ENCODE measurements around the gene ARHGAP25.

ARHGAP25 gene

DNA sequence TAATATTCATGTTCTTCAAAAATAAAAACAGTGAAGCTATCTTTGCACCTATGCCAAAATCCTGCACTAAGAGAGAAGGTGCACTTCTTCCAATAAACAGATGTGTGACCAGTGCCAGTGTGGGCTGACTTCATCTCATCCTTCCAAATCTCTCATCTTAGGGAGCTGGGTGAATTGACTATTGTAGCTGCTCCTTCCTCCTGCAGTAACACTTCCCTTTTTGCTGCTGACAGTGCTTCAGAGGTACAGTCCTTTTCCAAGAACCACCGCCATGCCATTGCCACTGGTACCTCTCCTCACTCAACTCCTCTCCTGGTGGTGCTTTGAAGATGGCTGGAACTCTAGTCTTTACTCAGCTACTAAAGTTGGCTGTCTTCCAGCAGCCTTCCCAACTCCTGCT, 42.1 kb upstream of the ARHGAP25 start:
- in situ Hi-C loops (cut with MboI; ENCODE audit: low sequenced_read_pairs, unreplicated experiment): no loop called here
- TF ChIP-seq, protein P1, sequence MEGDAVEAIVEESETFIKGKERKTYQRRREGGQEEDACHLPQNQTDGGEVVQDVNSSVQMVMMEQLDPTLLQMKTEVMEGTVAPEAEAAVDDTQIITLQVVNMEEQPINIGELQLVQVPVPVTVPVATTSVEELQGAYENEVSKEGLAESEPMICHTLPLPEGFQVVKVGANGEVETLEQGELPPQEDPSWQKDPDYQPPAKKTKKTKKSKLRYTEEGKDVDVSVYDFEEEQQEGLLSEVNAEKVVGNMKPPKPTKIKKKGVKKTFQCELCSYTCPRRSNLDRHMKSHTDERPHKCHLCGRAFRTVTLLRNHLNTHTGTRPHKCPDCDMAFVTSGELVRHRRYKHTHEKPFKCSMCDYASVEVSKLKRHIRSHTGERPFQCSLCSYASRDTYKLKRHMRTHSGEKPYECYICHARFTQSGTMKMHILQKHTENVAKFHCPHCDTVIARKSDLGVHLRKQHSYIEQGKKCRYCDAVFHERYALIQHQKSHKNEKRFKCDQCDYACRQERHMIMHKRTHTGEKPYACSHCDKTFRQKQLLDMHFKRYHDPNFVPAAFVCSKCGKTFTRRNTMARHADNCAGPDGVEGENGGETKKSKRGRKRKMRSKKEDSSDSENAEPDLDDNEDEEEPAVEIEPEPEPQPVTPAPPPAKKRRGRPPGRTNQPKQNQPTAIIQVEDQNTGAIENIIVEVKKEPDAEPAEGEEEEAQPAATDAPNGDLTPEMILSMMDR (IDR thresholded peaks at IDR 0.05; ENCODE audit: borderline replicate concordance, control extremely low read depth, extremely low read depth, insufficient read depth, missing control alignments): no peak
- DNase-seq (ENCODE audit: low spot score): no peak

DNA sequence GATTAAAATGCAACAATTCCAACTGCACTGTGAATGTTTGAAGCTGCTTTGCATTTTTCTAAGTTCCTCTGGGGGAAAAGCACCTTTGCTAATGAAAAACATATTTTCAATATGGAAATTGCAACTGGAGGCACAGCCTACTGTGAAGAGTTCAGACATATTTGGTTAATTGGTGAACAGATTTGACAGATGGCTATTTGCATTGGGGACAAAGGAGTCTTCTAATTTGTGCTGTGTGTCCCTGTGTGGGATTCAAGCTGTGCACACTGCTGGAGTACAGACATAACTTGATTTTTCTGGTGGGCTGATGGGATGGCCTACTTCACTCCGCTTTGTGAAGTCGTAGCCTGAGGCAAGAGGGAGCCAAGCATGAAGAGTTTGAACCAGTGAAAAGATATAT, 40.7 kb upstream of the ARHGAP25 start:
- TF ChIP-seq, protein P1 (IDR thresholded peaks at IDR 0.05; ENCODE audit: borderline replicate concordance, control extremely low read depth, extremely low read depth, insufficient read depth, missing control alignments): no peak
- in situ Hi-C loops (cut with MboI; ENCODE audit: low sequenced_read_pairs, unreplicated experiment): no loop called here
- DNase-seq (ENCODE audit: low spot score): no peak

DNA sequence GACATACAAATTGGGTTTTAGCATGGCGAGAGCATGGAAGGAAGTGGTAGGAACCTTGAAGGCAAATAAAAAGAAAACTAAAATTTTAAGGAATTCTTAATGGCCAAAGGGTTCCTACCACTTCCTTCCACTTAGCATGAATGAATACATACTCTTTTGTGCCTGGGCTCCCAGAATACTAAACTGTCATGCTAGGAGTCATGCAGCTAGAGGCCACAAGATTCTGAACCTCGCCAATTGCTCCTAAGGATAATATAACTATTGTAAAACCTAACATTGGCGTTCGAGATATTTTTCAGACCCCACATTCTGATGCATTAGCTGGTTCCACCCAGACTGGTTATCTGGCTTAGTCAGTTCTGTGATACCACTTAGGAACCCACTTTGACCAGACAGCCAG, 38.6 kb upstream of the ARHGAP25 start:
- in situ Hi-C loops (cut with MboI; ENCODE audit: low sequenced_read_pairs, unreplicated experiment): no loop called here
- DNase-seq (ENCODE audit: low spot score): no peak
- TF ChIP-seq, protein P1 (IDR thresholded peaks at IDR 0.05; ENCODE audit: borderline replicate concordance, control extremely low read depth, extremely low read depth, insufficient read depth, missing control alignments): no peak

DNA sequence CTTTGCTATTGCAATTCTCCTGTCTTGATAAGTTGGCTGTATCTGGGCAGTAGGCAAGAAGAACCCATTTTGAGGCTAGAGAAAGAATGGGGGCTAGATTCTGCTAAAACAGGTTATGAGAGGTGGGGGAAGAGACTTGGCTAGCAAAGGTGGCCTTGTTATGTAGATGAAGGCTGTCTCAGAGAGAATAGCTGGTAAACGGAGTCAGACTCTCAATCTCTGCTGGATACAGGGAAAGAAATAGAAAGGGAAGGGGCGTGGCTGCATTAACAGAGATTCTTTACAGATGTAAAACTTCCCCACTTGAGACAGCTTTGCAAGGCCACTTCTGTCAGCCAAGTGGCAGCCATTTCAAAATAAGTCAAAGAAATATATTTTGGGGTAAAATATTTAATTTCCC, 38.1 kb upstream of the ARHGAP25 start:
- no peak for DNase-seq (ENCODE audit: low spot score)
- TF ChIP-seq, protein P1 (IDR thresholded peaks at IDR 0.05; ENCODE audit: borderline replicate concordance, control extremely low read depth, extremely low read depth, insufficient read depth, missing control alignments): no peak
- in situ Hi-C loops (cut with MboI; ENCODE audit: low sequenced_read_pairs, unreplicated experiment): no loop called here

DNA sequence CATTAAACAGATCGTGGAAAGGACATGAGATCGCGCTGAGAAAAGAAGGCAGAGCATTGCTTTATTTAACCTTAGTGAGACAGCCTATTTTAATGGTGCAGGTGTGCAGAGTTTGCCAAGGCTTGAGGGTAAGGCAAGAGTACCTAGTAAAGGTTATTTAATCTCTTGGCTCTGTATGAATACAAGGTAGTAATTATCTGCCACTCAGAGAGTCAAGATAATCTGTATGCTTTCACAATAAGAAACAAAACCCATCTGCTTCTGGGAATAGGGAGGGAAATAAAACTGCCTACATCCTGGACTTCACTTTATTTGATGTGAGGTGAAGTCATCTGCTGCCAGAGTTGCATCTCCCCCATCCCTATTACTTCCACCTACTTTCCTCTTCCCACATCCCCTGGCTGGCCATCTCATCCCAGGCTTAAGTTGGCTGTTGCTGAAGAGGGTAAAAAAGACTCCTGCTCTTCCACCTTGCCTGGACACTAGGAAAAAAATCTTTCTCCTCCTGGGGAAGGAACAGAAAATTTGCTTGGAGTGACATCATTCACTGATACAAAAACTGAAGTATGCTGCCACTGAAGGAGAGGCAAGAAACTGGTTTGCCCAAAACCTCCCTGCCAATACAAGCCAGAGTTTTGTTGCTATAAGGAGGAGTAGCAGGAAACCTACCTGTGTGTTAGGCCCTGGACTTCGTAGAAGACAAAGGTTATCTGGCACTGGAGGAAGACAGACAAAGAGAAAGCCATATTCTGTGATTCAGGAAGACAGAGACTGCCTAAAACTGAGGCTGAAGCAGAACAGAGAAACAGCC, 35.8 kb upstream of the ARHGAP25 start:
- in situ Hi-C loops (cut with MboI; ENCODE audit: low sequenced_read_pairs, unreplicated experiment): no loop called here
- TF ChIP-seq, protein P1 (IDR thresholded peaks at IDR 0.05; ENCODE audit: borderline replicate concordance, control extremely low read depth, extremely low read depth, insufficient read depth, missing control alignments): no peak

DNA sequence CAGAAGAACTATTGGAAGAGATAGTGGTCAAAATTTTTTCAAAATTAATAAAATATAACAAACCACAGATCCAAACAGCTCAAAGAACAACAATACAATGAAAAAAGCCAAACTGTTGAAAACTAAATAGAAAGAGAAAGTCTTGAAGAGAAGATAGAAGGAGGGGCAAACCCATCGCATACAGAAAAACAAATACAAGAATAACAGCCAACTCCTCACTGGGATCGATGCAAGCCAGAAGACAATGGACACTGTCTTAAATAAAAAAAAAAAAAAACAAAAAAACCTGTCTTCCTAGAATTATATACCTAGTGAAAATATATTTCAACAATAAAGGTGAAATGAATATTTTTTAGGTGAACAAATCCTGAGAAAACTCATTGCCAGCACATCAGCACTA, 34.1 kb upstream of the ARHGAP25 start:
- TF ChIP-seq, protein P1 (IDR thresholded peaks at IDR 0.05; ENCODE audit: borderline replicate concordance, control extremely low read depth, extremely low read depth, insufficient read depth, missing control alignments): no peak
- no peak for DNase-seq (ENCODE audit: low spot score)
- in situ Hi-C loops (cut with MboI; ENCODE audit: low sequenced_read_pairs, unreplicated experiment): loop anchor here (25.0 kb wide), 1 partner anchor 213 kb away; no protein-coding TSS in a partner anchor

More for the DNA sequence above, 35.8 kb upstream of the ARHGAP25 start:
- no peak for DNase-seq (ENCODE audit: low spot score)

All from GM13976 (cell line).